ENCODE data around the gene XYLT1. TPM values are rescaled to one million over a fixed set of nuclear protein-coding genes. Genes with fewer than 3 reads are reported as not detected.
A peak's percentile ranks its signal among the peaks of the same experiment; 100 is the strongest.

Gene XYLT1
- total RNA-seq, 1 donor from 2014 or later: 14.7 TPM

DNA sequence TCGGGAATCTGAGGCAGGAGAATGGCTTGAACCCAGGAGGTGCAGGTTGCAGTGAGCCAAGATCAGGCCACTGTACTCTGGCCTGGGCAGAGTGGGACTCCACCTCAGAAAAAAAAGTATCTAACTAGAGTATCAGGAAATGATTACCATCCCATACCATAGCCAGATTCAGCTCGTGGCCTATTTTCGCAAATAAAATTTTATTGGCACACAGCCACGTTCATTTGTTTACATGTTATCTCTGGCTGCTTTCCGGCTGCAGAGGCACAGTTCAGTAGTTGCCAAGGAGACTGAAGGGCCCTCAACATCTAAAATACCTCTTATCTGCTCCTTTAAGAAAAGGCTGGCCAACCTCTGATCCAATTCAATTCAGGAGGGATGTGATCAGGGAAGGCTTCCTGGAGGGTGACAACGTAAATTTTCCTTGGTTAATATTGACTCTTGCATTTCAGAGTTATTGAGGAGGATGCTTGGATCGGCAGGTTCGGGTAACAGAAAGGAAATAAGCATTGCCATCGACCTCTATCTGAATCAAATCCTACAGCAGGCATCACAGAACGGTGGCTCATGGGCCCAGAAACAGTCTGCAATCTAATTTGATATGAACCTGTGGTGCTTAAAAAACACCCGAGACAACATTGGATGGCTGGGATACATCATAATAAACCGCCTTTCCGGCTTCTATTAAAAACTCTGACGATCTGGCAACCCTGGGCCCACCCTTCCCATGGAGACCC, 73.8 kb downstream of the XYLT1 start:
- peak; percentile 72 for DNase-seq

GRCh38 chr16:17395849-17396480, 74.8 kb downstream of the XYLT1 start:
- no peak for DNase-seq

DNA sequence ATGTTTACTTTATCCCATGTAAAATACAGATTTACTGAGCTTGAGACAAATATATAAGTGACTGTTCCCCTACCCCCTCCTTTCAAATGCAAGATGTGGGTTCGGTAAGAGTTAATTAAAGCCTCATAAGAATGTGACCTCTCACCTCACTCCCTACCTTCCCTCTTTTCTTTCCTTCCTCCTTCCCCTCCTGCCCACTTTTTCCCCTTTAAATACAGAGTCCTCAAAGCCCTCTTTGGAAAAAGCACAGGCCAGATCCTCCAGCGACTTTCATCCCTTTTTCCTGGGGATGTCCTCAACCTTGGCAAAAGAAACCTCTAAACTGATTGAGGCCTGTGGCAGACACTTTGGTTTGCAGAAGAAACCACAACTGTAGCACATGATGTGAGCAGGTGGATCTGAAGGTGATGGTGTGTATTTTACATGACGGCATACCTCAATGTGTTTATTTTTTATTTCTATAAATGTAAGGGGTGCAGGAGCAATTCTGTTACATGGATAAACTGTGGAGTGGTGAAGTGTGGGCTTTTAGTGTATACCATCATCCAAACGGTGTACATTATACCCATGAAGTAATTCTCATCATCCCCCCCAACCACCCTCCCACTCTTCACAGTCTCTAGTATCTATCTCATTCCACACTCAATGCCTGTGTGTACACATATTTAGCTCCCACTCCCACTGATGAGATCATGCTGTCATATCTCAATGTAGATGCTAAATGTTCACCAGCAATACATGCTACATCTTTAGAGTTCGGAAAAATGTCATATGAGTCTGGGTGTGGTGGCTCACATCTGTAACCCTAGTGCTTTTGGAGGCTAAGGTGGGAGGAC, 77.7 kb downstream of the XYLT1 start:
- no peak for DNase-seq

- no peak for DNase-seq
Observed at GRCh38 chr16:17392127-17392856, 78.5 kb downstream of the XYLT1 start.

GRCh38 chr16:17391715-17392114, 79.0 kb downstream of the XYLT1 start:
- no peak for DNase-seq

DNA sequence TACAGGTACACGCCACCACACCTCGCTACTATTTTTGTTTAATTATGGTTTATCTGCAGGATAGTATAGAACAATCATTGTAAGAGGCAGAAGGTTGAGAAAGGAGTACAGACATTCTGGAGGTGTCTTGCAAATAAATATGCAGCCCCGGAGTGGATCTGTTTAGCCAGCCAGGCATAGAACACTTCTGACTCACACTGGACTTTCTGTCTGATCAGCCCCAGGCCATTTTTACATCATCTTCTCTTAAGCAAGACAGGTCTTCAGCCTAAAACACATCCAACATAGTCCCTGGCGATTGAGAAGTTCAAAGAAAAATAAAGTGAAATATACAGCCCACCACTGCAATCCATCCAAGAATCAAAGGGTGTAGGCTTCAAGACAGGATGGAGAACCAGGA, 81.4 kb downstream of the XYLT1 start:
- no peak for DNase-seq

DNA sequence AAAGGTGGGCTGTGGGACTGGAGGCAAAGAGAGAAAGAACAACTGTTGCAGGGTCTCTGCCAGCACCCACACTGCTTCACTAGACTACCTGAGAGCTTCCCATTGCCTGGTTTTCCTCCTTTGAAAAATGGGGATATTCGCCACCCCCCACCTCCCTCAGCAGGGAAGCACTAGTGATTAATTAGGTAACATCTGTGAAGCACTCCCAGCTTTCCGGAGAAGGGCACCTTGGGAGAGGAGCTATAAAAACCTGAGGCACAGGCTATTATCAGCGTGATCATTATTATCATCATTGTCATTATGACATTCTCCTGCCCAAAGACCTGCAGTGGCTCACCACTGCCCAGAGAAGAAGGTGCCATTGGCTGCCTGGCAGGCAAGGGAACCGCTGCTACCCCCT, 83.5 kb downstream of the XYLT1 start:
- DNase-seq: no peak

- no peak for DNase-seq
Observed at GRCh38 chr16:17386229-17386628, 84.5 kb downstream of the XYLT1 start.

DNA sequence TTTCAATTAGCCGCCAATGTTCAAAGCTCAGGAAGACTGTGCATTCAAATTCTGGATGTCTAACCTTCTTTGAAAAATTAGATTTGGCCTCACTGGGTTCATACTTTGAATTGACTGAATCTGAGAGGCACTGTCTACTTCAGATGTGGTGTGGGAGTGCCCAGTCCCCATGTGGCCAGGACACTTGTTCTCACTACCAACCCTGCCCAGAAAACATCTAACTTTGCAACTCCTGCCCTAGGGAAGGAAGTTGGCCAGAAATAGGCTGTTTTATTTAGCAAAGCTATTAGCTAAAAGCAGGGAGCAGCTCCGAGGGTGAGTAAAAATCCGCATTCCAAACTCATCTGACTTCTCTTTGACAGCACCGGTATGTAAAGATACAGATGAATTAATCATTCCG, 86.3 kb downstream of the XYLT1 start:
- no peak for DNase-seq

DNA sequence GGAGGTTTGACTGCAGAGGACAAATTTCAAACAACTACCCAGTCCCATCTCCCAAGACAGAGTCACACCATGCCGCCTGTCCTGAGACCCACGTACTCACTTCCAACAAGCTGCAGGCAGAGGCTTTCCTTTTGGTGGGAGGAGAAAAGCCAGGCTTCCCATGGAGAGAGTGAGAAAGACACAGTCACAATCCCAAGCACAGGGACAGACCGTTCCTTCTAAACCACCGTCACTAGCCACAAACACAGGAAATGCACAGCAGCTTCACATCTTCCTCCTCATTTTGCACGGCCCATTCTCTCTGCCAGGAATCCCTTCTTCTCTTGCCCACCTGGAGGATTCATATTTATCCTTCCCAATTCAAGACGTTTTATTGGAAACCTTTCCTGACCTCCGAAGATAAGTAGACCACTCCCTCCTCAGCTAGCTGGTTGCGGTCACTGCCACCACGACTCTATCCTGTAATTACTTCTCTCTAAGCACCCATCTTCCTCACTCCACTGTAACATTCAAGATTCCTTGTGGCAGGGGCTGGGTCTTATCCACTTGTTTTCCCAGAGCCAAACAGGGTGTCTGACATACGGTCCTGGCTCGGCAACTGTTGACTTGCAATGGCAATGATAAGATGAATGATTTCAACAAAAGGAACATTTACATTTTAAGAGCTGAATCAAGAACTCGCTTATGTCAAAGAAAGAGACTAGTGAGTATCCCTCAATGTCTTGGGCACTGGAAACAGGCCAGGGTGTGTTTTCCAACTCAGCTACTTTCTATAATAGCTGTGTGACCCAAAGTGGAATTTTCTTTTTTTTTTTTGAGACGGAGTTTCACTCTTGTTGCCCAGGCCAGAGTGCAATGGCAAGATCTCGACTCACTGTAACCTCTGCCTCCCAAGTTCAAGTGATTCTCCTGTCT, 87.6 kb downstream of the XYLT1 start:
- no peak for DNase-seq

DNA sequence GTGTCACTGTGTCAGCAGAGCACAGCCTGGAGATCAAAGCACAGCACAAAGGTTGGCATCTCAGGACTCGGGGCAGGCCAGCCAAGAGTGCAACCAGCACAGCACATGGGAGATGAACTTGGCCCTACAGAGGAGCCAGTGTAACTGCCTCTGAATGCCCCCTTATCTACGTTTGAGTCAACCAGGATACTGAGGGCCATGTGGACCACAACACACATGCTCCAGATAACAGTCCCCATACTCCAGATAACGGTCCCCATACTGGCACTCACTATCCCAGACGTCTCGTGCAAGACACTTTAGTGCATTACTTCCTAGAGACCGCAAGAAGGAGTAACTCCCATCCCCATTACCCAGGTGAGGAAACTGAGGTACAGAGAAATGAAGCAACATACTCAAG, 88.2 kb downstream of the XYLT1 start:
- DNase-seq: no peak

DNA sequence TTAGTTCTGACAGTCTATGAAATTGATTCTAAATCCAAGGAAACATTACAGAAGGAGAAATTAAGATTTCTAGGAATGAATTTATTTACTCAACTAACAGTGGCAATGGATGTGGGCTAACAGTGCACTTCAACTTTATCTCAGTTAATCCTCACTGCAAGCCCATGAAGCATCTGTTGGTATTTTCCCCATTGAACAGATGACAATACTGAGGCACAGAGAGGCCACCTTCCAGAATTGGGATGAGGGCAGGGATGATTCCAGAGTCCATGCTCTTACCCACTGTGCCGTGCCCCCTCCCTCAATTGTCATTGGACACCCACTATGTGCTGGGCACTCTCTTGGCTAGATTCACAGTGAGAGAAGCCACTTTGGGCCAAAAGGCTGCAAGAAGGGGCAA, 89.0 kb downstream of the XYLT1 start:
- no peak for DNase-seq

DNA sequence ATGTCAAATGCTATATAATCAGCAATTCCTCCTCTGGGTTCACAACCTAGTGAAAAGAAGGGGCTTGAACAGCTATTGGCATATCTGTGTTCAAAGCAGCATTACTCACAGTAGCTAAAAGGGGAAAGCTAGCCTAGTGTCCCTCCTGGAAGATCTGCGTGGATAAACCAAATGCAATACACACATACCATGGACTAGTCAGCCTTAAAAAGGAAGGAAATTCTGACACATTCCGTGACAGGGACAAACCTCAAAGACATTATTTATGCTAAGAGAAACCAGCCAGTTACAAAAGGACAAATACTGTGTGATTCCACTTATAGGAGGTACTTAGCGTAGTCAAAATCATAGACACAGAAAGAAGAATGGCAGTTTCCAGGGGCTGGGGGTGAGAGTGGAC, 90.1 kb downstream of the XYLT1 start:
- no peak for DNase-seq

GRCh38 chr16:17379121-17379571, 91.6 kb downstream of the XYLT1 start:
- peak; percentile 68 for DNase-seq

DNA sequence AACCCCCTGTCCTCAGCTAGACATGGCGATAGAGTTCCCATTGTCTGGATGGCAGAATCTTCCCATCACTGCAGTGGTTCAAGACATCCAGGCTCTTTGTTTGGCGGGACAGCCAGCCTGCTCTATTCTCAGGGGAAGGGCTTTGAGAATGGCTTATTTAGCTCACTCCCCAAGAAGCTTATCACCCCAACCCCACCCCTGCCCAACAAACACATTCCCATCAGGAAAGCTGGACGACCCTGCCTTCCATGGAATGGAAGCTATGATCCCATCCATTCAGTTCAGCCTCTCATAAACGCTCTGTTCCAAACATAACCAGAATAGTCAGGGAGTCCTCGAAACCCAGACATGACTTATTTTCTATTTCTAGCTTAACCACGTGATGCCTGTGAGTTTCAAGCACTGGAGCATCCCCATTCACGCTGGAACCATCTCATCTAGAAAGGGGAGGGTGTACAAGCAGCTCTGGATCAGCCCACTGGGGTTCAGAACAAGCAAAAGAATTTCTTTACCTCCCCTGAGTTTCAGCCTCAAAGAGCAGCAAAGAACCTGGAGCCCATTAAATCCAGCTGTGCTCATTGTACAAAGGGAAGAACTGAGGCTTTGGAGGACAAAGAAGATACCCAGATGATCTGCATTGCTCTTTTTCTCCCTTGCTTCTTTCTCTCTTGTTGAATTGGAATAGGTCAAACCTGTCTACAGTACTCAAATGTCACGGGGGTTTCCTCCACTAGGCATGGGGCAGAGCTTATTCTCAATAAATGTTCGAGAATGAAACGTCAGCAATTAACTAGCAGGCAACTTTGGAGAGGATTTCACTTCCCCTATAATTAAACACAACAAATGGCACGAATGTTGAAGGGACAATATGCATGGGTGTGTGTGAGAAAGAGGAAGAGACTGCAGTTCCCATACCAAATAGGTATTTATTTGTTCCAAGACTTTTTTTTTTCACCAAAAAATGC, 93.1 kb downstream of the XYLT1 start:
- DNase-seq: peak; percentile 74

DNA sequence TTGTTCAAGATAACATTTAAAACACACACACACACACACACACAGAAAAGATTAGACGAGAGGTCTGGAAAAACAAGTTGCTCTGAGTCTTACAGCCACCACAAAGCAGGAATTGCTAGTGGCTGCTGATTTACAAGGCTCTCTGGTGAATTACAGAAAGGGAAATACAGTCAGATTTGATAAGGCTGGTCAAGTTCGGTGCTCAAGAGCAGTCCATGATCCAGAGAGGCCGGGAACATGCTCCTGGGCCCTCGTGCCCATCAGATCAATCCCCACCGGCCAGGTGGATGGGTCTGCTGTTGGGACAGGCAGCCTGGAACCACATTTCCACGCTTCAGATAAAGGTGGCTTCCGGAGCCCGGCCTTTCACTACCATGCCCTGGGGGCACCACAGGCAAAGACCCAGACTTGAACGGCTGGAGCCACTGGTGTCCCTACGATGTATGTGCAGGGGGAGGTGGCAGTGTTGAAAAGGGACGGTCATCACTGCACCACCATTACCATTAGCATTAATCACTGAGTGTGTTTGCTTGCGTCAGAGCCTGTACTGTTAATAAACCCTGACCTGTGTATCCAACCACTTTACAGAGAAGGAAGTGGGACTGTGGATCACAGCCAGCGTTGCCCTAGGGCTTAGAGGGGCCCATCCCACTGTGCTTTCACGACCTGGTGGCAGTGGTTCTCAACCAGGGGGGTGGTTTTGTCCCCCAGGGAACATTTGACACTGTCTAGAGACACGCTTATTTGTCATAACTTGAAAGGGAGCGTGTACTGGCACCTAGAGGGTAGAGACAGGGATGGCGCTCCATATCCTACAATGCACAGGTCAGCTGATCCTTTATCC, 95.1 kb downstream of the XYLT1 start:
- DNase-seq: no peak

DNA sequence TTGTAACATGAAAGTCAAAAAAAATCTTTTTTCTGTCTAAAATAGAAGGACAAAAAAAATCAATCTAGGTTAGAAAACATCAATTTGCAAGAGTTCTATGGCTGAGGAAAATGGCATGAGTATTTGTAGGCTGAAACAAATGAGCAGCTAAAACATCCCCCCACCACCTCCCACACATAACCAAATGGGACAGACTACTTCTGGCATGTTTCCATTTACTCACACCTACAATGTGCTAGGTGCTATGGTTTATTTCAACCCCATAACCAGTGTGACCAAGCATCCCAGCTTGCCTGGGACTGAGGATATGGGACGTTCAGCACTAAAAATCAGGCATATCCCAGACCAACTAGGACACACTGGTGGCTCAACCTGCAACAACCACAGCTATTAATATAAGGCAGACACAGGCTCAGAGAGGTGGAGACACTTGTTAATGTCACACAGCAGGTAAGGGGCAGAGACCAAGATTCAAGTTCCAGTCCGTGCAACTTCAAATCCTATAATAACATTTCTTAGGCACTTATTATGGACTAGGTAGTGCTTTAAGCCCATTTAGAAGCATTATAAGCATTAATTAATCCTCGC, 96.0 kb downstream of the XYLT1 start:
- DNase-seq: no peak

DNA sequence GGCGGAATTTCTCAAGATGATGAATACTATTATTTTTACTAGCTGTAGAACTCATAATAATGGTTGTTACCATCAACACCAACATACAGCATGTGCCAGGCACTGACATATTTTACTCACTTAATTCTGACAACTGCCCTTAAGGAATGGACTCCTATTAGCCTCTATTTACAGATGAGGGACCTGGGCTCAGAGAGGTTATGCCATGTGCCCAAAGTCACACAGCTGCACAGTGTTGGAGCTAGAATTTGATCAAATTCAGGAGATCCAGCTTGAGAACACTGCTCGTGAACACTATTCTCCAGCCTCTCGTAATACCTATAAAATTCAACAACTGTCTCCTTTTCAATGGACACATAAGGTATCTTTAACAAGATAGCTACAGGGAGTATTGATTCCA, 97.2 kb downstream of the XYLT1 start:
- no peak for DNase-seq

GRCh38 chr16:17372386-17372785, 98.4 kb downstream of the XYLT1 start:
- no peak for DNase-seq
